Measurements from ENCODE around the gene HOXC13. TPM values are rescaled to one million over a fixed set of nuclear protein-coding genes. Genes with fewer than 3 reads are reported as not detected.

Gene HOXC13
- total RNA-seq, 1 donor from 2014 or later: not detected

DNA sequence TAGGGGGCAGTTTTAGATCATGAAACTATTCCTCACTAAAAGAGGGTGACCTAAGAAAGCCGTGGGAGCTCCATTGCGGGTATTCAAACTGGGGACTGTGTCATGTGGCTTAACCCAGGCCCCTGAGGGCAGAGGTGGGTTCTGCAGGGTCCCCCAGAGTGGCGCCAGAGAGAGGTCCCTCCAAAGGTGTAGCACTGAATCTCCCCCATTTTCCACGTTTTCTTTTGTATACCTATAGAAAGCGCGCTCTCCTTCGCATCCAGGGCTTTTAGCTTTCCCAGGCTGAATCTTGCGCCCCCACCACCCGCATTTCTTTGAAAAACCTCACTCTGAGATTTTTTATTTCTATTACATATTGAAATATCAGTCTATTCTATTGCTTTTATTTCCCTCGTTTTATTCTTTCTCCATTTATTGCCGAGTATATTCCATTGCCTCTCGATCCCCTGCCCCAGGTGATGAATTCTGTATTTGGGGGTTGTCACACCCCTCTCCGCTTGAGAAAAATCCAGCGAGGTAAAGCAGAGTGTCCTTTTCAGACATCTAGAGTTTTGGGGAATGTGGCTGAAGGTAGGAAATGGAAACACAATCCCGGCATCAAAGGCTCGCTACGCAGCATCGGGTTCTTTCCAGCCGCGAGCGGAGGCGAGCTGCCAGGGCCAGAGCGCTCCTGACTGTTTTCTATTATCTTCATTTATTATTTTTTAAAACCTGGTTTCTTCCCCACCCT lies 870 bp upstream of the HOXC13 start:
- no peak overlapping the region for H3K4me3 ChIP-seq (ENCODE audit: low read depth, low read length)
- peaks cover 92% of the 10 kb centered on the region for H3K27me3 ChIP-seq (ENCODE audit: control insufficient read depth, insufficient read depth, low read length)
- TF ChIP-seq, protein P1, sequence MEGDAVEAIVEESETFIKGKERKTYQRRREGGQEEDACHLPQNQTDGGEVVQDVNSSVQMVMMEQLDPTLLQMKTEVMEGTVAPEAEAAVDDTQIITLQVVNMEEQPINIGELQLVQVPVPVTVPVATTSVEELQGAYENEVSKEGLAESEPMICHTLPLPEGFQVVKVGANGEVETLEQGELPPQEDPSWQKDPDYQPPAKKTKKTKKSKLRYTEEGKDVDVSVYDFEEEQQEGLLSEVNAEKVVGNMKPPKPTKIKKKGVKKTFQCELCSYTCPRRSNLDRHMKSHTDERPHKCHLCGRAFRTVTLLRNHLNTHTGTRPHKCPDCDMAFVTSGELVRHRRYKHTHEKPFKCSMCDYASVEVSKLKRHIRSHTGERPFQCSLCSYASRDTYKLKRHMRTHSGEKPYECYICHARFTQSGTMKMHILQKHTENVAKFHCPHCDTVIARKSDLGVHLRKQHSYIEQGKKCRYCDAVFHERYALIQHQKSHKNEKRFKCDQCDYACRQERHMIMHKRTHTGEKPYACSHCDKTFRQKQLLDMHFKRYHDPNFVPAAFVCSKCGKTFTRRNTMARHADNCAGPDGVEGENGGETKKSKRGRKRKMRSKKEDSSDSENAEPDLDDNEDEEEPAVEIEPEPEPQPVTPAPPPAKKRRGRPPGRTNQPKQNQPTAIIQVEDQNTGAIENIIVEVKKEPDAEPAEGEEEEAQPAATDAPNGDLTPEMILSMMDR (IDR thresholded peaks at IDR 0.05; ENCODE audit: insufficient read depth, low read length, poor library complexity, severe bottlenecking): no peak
- no peaks in the 10 kb centered on the region for H3K36me3 ChIP-seq (ENCODE audit: control insufficient read depth, insufficient read depth, low read length)
- no peak for DNase-seq (ENCODE audit: low read depth)

DNA sequence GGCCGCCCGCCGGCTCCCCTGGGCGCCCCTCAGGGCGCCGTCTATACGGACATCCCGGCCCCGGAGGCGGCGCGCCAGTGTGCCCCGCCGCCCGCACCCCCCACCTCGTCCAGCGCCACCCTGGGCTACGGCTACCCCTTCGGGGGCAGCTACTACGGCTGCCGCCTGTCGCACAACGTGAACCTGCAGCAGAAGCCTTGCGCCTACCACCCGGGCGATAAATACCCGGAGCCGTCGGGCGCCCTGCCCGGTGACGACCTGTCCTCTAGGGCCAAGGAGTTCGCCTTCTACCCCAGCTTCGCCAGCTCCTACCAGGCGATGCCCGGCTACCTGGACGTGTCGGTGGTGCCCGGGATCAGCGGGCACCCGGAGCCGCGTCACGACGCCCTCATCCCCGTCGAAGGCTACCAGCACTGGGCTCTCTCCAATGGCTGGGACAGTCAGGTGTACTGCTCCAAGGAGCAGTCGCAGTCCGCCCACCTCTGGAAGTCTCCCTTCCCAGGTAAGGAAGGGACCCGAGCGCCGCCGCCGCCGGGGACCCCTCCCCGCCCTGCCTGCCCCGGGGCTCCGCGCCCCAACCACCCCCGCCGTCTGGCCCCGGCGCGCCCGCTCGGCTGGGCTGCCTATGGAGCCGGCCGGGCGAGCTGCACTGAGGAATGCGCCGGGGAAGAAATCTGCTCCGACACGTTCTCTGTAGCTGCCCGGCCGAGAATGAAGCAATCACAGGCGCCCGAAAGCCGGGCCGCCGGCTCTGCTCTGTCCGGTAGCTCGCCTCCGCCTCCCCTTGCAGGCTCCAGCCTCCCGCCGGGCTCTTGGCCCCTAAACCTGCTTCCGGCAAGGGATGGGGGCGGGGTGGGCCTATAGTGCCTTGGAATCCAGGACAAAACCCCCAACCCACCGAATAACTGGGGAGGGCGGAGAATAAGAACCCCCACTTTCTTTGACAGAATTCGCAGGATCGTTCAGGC lies 794 bp downstream of the HOXC13 start:
- TF ChIP-seq, protein P1 (IDR thresholded peaks at IDR 0.05; ENCODE audit: insufficient read depth, low read length, poor library complexity, severe bottlenecking): no peak
- Histone ChIP-seq H3K27me3 (ENCODE audit: control insufficient read depth, insufficient read depth, low read length) (peaks cover 87% of the 10 kb centered on the region), H3K36me3 (ENCODE audit: control insufficient read depth, insufficient read depth, low read length) (no peaks in the 10 kb centered on the region), H3K4me3 (ENCODE audit: low read depth, low read length) (no peak overlapping the region)
- DNase-seq (ENCODE audit: low read depth): no peak

DNA sequence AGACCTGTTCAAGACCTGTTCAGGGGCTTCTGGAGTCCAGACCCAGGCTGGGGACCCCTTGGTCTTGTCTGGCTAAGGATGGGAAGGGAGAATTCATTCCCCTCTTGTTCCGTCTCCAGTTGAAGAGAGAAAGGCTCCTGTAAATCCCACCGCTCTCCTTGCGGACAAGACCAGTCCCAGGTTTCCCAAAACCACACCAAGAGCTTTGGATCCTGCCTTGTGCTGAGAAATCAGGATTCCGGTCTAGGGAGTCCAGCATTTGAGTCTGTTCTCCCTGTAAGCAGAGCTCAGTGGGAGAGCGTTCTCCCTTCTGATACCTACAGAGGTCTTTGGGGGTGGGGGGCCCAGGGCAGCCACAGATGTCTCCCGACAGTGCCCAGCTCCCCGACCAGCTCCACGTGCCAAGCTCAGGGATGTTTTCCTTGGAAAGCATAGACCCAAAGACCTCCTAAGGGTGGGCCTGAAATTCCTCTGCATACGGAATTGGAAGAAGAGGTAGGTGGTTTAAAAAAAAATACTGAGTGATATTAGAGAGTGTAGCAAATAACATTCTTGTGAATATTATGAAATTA lies 1.9 kb downstream of the HOXC13 start:
- DNase-seq (ENCODE audit: low read depth): no peak
- Histone ChIP-seq H3K27me3 (ENCODE audit: control insufficient read depth, insufficient read depth, low read length) (peaks cover 86% of the 10 kb centered on the region), H3K4me3 (ENCODE audit: low read depth, low read length) (no peak overlapping the region), H3K36me3 (ENCODE audit: control insufficient read depth, insufficient read depth, low read length) (no peaks in the 10 kb centered on the region)
- TF ChIP-seq, protein P1 (IDR thresholded peaks at IDR 0.05; ENCODE audit: insufficient read depth, low read length, poor library complexity, severe bottlenecking): no peak

DNA sequence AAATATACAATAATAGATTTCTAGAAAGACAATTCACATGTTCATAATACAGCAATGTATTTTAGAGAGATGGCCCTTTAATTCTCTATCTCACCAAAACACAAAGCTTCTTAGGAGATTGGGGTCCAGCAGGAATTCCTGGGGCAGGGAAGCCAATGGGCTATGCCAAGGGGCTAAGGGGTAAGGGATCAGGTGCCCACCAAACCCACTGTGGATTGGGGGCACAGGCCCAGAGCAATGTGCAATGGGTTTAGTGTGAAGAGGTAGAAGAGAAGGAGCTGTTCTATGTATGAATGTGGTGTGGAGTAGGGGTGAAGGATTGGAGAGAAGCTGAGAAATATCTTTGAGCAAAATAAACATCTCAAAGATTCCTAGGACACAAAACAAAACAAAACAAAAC lies 2.6 kb downstream of the HOXC13 start:
- TF ChIP-seq, protein P1 (IDR thresholded peaks at IDR 0.05; ENCODE audit: insufficient read depth, low read length, poor library complexity, severe bottlenecking): no peak
- Histone ChIP-seq H3K4me3 (ENCODE audit: low read depth, low read length) (no peak overlapping the region), H3K36me3 (ENCODE audit: control insufficient read depth, insufficient read depth, low read length) (no peaks in the 10 kb centered on the region), H3K27me3 (ENCODE audit: control insufficient read depth, insufficient read depth, low read length) (peaks cover 84% of the 10 kb centered on the region)
- no peak for DNase-seq (ENCODE audit: low read depth)

DNA sequence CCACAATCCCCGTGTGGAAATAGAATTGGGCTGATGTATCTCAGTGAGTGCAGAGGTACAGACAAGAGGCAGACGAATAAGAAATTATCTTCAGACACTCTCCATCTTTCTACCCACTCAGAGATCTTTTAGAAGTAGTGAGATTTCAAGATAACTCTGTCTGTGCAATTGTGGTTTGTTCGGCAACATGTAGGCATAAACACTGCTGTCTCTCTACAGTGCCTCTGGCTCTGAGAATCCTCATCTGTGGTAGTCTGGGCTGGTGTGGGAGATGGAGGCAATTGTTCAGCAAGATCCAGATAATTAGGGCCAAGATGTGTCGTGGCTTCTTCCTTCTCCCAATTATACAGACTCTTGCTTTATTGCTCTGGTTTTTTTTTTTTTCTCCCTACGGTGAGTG lies 3.1 kb downstream of the HOXC13 start:
- H3K36me3 ChIP-seq (ENCODE audit: control insufficient read depth, insufficient read depth, low read length): no peaks in the 10 kb centered on the region
- H3K4me3 ChIP-seq (ENCODE audit: low read depth, low read length): no peak overlapping the region
- peaks cover 80% of the 10 kb centered on the region for H3K27me3 ChIP-seq (ENCODE audit: control insufficient read depth, insufficient read depth, low read length)
- DNase-seq (ENCODE audit: low read depth): no peak
- TF ChIP-seq, protein P1 (IDR thresholded peaks at IDR 0.05; ENCODE audit: insufficient read depth, low read length, poor library complexity, severe bottlenecking): no peak
